ENCODE results near the gene DNTTIP2. TPM values are rescaled to one million over a fixed set of nuclear protein-coding genes. Genes with fewer than 3 reads are reported as not detected.
A peak's percentile ranks its signal among the peaks of the same experiment; 100 is the strongest.

DNTTIP2 gene
- total and polyA plus RNA-seq, 9 of the 15 experiments (the other 6 are each of a cell fraction or from before 2014, with no cell fraction given), result 50.4 to 138 (median 97.0) TPM

- TF ChIP-seq, protein P1, sequence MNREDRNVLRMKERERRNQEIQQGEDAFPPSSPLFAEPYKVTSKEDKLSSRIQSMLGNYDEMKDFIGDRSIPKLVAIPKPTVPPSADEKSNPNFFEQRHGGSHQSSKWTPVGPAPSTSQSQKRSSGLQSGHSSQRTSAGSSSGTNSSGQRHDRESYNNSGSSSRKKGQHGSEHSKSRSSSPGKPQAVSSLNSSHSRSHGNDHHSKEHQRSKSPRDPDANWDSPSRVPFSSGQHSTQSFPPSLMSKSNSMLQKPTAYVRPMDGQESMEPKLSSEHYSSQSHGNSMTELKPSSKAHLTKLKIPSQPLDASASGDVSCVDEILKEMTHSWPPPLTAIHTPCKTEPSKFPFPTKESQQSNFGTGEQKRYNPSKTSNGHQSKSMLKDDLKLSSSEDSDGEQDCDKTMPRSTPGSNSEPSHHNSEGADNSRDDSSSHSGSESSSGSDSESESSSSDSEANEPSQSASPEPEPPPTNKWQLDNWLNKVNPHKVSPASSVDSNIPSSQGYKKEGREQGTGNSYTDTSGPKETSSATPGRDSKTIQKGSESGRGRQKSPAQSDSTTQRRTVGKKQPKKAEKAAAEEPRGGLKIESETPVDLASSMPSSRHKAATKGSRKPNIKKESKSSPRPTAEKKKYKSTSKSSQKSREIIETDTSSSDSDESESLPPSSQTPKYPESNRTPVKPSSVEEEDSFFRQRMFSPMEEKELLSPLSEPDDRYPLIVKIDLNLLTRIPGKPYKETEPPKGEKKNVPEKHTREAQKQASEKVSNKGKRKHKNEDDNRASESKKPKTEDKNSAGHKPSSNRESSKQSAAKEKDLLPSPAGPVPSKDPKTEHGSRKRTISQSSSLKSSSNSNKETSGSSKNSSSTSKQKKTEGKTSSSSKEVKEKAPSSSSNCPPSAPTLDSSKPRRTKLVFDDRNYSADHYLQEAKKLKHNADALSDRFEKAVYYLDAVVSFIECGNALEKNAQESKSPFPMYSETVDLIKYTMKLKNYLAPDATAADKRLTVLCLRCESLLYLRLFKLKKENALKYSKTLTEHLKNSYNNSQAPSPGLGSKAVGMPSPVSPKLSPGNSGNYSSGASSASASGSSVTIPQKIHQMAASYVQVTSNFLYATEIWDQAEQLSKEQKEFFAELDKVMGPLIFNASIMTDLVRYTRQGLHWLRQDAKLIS (CRISPR knock-in tag; IDR thresholded peaks at IDR 0.05), result peak; percentile 84; the same call in 1 of the 2 replicates
- TF ChIP-seq, protein P2, sequence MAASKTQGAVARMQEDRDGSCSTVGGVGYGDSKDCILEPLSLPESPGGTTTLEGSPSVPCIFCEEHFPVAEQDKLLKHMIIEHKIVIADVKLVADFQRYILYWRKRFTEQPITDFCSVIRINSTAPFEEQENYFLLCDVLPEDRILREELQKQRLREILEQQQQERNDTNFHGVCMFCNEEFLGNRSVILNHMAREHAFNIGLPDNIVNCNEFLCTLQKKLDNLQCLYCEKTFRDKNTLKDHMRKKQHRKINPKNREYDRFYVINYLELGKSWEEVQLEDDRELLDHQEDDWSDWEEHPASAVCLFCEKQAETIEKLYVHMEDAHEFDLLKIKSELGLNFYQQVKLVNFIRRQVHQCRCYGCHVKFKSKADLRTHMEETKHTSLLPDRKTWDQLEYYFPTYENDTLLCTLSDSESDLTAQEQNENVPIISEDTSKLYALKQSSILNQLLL (CRISPR knock-in tag; IDR thresholded peaks at IDR 0.05; ENCODE audit: borderline replicate concordance), result no peak
- TF ChIP-seq HNRNPLL (IDR thresholded peaks at IDR 0.05; ENCODE audit: low read depth, low read length, poor library complexity, severe bottlenecking), result peak; percentile 87
- peak; percentile 96 for TF ChIP-seq MAFK (IDR thresholded peaks at IDR 0.05; ENCODE audit: low read length)
- no peak for TF ChIP-seq ZNF124 (CRISPR knock-in tag; IDR thresholded peaks at IDR 0.05)
- TF ChIP-seq RB1 (IDR thresholded peaks at IDR 0.05; ENCODE audit: low read depth), result peak; percentile 98
- TF ChIP-seq, protein P3, sequence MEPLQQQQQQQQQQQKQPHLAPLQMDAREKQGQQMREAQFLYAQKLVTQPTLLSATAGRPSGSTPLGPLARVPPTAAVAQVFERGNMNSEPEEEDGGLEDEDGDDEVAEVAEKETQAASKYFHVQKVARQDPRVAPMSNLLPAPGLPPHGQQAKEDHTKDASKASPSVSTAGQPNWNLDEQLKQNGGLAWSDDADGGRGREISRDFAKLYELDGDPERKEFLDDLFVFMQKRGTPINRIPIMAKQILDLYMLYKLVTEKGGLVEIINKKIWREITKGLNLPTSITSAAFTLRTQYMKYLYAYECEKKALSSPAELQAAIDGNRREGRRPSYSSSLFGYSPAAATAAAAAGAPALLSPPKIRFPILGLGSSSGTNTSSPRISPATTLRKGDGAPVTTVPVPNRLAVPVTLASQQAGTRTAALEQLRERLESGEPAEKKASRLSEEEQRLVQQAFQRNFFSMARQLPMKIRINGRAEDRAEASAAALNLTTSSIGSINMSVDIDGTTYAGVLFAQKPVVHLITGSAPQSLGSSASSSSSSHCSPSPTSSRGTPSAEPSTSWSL (CRISPR knock-in tag; IDR thresholded peaks at IDR 0.05; ENCODE audit: borderline replicate concordance), result no peak
- TF ChIP-seq ETS1 (conservative IDR thresholded peaks at IDR 0.05; ENCODE audit: control insufficient read depth, low read depth, low read length), result peak; percentile 65; the same call in 1 of the 2 replicates
- TF ChIP-seq TAF9B (IDR thresholded peaks at IDR 0.05; ENCODE audit: partially characterized antibody), result peak; percentile 82
- peak; percentile 26 for TF ChIP-seq SMAD1 (IDR thresholded peaks at IDR 0.05; ENCODE audit: low read depth, low read length, partially characterized antibody)
- TF ChIP-seq EP300 (IDR thresholded peaks at IDR 0.05; ENCODE audit: low read length), result peak; percentile 85
- TF ChIP-seq ZBTB1 (CRISPR knock-in tag; IDR thresholded peaks at IDR 0.05; ENCODE audit: borderline replicate concordance, low read depth), result peak; percentile 100
- peak; percentile 83; the same call in 1 of the 2 replicates for TF ChIP-seq TARDBP (IDR thresholded peaks at IDR 0.05)
- TF ChIP-seq GTF3C2 (IDR thresholded peaks at IDR 0.05; ENCODE audit: borderline replicate concordance, extremely low read depth, insufficient read length), result peak; percentile 41
- peak; percentile 31; the same call in 1 of the 2 replicates for TF ChIP-seq SIN3B (IDR thresholded peaks at IDR 0.05; ENCODE audit: low read depth)
Observed at GRCh38 chr1:93909146-93910050, 30.4 kb upstream of the DNTTIP2 start, which contains the start of gene GCLM (continued).

Data from K562 (cell line).